GM18519 (cell line): ENCODE measurements around the gene SKIL.

Experiments used
- ATAC-seq: cut with Tn5 transposase; IDR thresholded peaks from one replicate; pipeline ENCODE4 v1.9.1; 2021; ENCODE audit warnings: mild to moderate bottlenecking, moderate library complexity; ENCODE audit not compliant: unreplicated experiment, low FRiP score

SKIL gene

DNA sequence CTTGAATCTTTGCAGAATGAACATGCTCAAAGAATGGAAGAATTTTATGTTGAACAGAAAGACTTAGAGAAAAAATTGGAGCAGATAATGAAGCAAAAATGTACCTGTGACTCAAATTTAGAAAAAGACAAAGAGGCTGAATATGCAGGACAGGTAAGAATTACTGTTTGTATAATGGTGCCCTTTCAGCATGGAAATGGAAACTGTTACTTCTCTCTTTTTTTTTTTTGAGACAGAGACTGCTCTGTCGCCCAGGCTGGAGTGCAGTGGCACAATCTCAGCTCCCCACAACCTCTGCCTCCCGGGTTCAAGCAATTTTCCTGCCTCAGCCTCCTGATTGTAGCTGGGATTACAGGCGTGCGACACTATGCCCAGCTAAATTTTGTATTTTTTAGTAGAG, 33.6 kb downstream of the SKIL start:
- ATAC-seq: no peak

DNA sequence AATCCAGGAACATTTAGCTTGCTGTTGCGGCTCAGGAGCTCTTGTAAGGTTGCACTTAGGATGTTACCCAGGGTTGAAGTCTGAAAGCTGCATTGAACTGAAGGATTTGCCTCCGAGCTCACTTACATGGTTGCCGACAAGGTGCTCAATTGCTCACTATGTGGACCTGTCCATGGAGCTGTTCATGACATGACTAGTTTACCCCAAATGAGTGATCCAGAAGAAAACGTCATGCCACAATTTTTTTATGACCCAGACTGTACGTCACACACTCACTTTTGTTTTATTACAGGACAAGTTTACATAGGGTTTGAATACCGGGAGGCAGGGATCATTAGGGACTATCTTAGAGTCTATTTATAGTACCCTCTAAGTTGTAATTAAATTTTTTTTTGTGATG, 40.2 kb downstream of the SKIL start:
- no peak for ATAC-seq

DNA sequence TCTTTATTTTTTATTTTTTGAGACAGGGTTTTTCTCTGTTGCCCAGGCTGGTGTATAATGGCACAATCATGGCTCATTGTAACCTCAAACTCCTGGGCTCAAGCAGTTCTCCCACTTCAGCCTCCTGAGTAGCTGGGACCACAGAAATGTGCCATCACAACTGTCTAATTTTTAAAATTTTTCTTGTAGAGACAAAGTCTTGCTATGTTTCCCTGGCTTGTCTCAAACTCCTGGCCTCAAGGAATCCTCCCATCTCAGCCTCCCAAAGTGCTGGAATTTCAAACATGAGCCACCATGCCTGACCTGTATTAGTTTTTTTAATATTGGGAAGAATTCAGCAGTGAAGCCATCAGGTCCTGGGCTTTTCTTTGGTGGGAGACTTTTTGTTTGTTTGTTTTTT, 47.6 kb downstream of the SKIL start:
- ATAC-seq: no peak

DNA sequence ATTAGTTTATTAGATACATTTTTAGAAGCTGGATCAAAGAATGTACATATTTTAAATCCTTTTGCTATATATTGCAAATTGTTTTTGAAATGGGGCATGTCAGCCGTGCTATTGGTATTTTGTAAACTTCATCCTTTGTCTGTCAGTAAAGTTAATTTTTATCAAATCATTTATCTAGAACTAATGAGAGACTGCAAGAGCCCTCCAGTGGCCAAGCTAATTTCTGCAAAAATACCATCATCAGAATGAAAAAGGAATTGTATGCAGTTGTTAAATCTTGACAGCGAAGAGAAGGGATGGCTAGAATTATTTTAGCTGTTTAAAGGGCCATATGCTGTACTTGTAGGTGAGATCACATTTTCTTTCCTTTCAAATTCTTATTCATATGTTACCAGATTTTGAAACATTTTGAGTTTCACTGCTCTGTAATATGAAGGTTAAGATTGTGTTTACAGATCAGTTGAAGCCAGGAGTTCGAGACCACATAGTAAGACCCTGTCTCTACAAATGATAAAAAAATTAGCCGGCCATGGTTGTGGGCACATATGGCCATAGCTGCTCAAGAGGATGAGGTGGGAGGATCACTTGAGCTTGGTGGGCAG, 53.0 kb downstream of the SKIL start:
- no peak for ATAC-seq

DNA sequence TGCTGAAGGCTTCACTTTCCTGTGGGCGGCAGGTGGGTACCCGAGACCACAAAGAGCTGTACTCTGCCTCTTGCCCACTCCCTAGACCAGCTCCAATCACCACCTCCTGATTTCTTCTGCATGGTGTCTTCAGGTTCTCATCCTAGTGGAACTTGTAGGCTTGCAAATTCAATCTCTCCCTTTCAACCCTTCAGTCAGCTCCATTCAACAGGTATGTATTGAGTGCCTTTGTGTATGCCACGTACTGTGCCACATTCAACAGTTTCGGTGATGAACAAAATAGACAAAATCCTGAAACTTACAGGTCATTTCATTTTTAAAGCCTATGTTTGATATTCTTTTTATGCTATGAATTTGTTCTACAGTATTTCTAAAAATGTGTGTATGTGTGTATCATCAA, 55.8 kb downstream of the SKIL start:
- ATAC-seq: no peak

DNA sequence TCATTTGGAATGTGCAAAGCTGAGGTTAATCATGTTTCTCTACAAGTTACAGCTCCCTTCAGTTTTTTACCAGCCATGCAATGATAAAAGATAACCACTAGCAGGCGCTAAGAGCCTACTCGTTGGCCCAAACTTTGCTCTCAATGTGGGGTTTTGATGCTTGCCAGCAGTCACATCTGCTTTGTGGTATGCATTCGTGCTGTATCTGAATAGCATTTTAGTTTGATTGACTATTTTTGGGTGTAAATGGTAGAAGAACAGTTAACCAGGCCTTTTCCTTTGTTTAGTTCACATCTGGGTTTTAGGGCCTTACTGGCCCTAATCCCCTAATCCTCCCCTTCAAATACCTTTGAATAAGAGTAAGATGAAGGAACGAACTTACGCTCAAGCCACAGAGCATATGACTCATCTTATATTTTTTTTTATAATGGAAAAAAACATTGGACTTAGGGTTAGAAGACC, 56.7 kb downstream of the SKIL start:
- peak; percentile 39 for ATAC-seq

DNA sequence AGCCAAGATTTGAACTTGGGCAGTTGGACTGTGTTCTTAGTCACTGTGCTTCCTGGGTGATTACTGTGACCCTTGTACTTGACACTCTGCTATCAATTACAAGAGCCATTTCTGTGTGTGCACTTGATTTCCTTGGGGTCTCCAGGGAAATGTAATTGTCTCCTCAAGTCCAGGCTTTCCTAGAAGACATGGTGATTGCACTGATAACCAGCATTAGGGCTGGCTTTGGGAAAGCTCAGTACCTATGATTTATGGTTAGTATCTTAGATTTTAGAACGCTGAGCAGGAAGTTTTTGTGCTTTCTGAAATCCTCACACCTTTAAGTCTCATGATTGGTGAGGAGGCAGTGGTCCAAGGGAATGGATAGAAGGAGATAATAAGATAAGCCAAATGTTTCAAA, 59.6 kb downstream of the SKIL start:
- no peak for ATAC-seq

DNA sequence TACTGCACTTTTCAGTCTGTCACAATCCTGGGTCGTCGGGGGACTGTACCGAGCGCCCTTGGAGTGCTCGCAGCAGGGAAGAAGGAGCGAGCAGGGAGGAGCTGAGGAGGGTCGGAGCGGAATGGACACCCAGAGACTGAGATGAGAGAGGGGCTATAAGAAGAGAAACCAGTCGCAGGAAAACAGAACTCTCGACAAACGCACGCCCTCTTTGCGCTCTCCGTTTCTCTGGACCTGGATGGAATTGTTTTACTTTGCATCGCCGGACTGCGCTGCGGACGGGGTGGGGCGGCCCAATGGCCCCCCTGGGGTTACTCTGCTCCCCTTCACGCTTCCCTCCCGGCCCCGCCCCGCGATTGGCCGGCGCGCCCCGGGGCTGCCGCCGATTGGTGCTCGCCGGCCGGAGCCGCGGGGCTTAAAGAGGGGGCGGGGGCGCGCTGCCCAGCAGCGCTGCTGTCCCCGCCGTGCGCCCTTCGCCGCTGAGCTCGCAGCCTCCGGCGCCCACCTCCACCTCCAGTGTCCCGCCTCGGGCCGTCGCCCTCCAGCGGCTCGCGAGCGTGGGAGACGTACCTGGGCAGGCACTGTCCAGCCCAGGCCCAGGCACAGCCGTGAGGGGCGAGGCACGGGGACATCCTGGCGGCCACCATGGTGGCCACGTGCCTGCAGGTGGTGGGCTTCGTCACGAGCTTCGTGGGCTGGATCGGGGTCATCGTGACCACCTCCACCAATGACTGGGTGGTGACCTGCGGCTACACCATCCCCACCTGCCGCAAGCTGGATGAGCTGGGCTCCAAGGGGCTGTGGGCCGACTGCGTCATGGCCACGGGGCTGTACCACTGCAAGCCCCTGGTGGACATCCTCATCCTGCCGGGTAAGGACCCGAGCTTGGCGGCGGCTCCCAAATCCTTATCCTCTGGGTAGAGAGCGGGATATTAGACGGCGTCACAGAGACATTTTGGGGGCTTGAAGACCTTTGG, 61.2 kb downstream of the SKIL start, which contains the start of gene CLDN11:
CLDN11 (plus strand) TSS at position 447 of the 977 bp plus-strand sequence; CDS start at position 646, 199 bp downstream.
- no peak for ATAC-seq

DNA sequence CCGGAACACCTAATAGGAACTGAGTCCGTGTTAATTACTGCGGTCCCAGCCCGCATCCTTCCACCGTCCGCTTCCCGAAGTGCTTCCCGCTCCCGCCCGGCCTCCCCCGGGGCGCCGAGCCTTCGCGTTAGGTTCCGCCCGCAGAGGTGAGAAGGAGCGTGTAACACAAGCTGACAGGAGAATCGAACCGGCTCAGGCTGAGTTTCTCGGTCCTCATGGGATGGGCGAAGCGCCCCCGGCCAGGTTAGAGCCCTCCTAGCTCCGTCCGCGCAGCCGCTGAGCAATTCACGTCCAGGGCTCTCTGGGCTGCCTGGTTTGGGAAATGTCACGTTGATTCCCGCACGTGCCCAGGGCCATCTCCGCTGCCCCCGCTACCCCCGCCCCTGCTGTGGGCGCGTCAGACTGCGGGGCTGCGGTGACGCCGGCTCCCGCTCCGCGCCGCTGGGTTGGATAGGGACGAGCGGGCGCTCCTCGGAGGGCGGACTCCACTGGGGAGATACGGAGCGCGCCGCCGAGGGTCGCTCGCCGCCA, 62.1 kb downstream of the SKIL start:
- no peak for ATAC-seq

DNA sequence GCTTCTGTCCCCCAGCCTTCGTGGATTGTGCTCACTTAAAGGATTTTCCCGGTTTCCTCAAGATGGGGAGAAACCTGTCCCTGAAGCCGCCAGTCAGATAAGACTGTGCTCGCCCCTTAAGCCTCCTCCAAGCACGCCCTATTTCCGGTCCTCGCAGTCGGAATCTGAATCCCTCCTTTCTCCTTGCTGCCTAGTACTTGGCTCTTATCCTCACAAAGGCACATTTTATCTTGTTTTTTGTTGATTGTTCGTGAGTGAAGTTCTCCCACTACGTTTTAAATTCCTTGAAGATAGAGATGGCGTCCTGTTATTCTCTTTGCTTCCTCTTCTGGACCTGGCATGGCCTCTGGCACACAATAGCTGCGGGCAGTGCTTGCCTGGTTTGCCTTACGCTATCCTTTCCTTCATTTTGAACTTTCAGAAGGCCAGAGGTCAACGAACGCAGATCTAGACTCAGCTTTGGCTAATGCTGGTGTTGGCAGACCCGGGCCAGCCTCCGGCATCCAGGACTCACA, 62.8 kb downstream of the SKIL start:
- ATAC-seq: no peak

DNA sequence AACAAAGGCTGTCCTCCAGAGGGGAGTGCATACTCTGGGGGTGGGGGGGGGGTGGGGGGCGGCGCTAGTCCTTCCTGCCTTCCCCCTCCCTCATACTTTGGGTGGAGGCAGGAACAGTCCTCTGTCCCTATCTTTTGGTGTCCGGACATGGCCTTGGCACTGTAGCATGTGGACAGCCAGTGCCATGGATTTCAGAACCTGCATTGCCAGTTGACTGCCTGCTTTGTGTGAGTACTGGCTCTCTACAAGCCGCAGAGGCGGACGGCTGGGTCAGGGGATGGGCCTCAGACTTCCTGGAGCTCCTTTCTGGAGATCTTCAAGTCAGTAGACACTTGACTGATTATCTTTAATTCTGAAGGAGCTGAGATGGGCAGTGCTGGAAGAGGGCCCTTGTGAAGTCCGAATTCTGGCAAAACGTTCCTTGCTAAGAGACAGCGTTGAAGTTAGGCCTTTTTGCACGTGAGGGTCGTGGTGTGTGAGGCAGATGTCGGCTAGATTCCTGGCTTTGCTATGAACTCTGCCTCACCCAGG, 63.7 kb downstream of the SKIL start:
- ATAC-seq: no peak

DNA sequence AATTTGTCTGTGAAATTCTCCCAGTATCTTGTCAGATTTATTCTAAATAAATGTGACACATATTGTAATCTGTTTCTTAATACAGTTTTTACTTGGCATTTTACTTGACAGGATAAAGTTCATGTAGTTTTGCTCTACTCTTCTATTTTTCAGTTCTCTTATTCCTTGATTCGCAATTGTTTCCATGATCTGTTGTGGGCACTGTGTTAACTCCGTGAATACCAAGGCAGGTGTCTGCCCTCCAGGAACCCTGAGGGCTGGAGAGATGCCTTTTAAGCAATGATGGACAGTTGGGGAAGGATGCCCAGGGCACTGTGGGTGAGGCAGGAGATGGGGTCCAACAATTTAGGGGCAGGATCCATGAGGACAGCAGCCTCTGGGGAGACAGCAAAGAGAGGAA, 64.2 kb downstream of the SKIL start:
- no peak for ATAC-seq

DNA sequence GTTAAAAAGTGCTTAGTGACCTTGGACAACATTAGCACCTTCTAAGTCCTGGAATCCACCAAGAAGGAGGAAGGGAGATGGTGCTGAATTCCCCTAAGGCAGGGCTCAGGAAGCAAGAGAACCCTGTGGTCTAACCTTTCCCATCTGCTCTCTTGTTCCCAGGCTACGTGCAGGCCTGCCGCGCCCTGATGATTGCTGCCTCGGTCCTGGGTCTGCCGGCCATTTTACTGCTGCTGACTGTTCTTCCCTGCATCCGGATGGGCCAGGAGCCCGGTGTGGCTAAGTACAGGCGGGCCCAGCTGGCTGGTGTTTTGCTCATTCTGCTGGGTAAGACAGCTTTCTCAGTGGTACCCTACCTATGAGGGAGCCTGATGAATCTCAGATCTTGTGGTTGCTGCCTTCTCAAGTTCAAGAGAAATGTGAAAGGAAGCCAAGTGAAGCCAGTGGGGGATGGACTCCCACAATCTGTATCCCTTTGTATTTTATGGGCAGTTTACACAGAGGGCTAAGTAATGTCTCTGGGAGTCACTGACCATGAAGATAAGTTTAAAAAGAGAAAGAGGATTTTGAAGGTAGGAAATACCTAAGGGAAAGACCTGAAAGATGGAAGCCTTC, 65.6 kb downstream of the SKIL start:
- ATAC-seq: no peak

DNA sequence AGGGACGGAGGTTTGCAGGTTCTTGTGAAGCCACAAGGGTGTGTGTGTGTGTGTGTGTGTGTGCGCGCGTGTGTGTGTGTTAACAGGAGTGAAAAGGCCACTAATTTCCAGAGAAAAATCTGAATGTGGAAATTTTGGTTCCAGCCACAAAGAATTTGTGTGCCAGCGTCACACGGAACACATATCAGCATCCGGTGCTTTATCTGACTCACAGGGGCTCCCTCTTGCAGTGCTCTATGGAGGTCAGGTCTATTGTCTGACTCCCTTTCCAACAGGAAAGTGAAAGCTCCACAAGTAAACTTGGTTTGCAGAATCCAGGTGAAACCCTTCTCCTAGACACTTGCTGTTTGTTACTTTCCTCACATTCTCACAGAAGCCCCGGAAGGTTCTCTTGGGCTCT, 67.4 kb downstream of the SKIL start:
- ATAC-seq: no peak

DNA sequence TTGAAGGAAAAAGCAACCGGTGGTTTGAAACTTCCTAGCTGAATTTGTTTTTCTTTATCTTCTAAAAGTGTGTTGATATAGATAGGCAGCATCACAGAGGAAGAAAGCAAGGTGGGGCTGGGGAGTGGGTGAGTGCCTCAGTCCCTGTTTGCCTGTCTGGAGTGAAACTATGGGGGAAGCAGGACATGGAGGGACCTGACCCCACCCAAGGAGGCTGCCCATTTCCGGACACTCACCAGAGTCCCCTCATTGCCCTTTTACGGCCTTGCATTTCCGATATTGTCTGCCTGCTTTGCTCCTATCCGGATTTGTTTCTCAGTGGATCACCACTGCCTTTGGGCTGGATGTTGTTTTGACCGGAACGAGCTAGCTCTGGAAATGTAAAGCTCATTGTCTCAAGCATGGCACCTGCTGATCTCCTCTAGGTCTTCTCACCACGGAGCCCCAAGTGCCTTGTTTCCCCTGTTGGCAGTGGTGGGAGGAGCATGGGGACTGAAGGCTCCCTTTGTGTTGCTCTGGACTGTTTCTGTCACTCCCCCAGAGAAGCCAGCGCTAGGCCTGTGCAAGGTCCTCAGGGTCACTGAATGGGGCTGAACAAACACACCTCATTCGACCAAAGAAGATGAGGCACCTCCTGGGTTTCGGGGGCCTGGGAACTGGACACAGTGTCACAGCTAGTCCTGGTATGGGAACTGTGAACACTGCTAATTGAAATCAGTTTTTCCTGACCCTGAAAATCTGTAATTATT, 68.2 kb downstream of the SKIL start:
- ATAC-seq: no peak

DNA sequence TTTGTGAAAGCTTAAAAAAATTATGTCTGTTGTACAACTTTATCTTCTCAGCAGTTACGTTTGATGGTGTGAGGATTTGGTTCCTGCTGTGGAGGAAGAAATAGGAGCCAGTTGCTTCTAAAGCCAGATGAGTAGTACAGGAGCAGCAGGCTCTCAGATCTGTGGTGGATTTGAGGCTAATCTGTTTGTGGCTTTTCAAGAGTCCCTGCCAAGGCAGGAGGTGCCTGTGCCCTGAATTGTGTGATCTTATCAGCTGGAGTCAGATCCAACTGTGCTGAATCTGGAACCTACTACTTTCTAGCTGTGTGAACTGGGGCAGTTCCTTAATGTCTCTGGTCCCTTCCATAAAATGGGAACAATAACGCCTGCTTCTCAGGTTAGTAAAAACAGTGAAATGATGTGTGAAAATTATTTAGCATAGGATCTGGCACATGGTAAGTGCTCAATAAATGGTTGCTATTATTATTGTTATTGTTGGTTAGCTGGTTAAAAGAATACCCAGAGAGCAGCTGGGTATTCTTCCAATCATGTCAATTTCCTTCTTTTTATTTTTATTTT, 68.8 kb downstream of the SKIL start:
- ATAC-seq: no peak

DNA sequence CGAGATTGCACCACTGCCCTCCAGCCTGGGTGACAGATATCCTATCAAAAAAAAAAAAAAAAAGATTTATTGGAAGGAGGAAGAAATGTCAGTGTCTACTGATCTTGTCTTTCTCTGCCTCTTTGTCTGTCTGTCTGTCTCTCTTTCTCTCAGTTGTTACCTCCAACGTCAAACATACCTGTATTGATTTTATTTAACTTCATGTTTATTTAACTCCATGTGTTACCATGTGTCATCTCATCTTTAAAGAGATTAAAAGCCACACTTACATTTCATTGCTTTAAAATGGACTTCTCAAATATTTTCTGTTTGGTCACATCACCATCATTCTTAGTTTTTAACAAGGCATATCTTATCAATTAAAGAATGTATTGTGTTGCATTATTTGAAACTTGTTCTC, 70.6 kb downstream of the SKIL start:
- ATAC-seq: no peak

DNA sequence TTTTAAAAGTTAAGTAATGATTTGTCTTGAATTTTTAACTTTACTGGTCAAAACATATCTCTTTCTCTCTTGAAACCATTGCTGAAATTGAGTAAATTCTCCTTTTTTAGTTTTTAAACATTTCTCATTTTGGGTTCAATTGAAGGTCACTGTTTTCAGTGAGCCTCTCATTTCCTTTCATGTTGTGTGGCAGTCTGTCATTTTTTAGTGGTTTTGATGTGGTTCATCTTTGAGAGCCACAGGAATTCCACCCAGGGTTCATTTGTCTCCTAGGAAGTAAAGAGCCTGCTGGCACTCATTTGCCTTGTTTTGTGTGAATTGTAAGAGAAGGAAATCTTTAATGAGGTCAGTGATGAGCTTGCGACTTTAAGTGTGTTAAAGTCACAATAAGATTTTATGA, 71.5 kb downstream of the SKIL start:
- ATAC-seq: no peak

DNA sequence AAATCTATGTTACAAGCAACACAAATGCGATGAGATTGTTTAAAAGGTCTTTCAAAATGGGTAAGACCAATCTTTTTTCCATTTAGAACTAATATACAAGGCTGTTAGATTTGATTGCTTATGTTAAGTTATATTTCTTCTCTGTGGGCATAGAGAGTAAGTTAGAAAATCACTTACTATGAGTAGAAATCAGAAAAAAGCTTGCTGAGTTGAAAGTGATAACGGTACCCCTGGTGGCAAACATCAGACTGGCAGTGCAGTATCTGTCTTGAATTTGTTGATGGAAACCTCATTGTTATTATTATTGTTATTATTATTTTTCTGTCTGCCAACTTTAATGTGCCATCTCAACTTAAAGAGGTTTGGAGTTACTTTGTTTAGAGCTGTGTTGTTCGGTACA, 73.5 kb downstream of the SKIL start:
- no peak for ATAC-seq

DNA sequence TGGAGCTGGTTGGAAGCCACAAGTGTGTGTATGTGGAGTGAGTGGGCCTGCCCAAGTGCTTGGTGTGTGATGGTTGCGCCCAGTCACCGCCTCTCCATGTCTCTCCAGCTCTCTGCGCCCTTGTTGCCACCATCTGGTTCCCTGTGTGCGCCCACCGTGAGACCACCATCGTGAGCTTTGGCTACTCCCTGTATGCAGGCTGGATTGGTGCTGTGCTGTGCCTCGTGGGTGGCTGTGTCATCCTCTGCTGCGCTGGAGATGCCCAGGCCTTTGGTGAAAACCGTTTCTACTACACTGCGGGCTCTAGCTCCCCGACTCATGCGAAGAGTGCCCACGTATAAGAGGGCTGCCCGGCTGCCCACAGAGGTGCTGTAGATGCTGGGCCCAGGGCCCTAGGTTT, 74.9 kb downstream of the SKIL start:
- ATAC-seq: no peak
